ENCODE results near the gene PTRH1. TPM values are rescaled to one million over a fixed set of nuclear protein-coding genes. Genes with fewer than 3 reads are reported as not detected.

Gene PTRH1
- total RNA-seq, 1 donor from 2014 or later, result 5.4 TPM

GRCh38 chr9:127726871-127727270 lies 11.4 kb upstream of the PTRH1 start:
- H3K4me1 ChIP-seq, result peaks cover 2 to 11% of the 10 kb centered on the region in 2 donors
- H3K9me3 ChIP-seq, result no peaks in the 10 kb centered on the region
- no peak for TF ChIP-seq CTCF (IDR thresholded peaks at IDR 0.05)
- H3K27me3 ChIP-seq, result no peaks in the 10 kb centered on the region
- intact Hi-C loops (cut with DNase I), result no loop called here
- no peak overlapping the region for H3K4me3 ChIP-seq
- H3K27ac ChIP-seq, result no peak overlapping the region
- peaks cover 0 to 8% of the 10 kb centered on the region in 2 donors for H3K36me3 ChIP-seq
- no peak for DNase-seq (ENCODE audit: low spot score in 2 of 2)

DNA sequence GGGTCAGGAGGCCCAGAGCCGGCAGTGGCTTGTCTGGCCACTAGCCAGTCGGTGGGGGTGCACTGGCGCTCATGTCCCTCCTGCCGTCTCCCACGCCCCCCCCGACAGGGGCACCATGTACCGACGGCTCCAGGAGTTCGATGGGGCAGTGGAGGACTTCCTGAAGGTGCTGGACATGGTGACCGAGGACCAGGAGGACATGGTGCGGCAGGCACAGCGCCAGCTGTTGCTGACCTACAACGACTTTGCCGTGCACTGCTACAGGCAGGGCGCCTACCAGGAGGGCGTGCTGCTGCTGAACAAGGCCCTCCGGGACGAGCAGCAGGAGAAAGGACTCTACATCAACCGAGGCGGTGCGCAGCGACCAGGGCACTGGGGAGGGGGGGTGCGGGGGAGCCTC lies 8.5 kb upstream of the PTRH1 start:
- intact Hi-C loops (cut with DNase I), result loop anchor here (5.0 kb wide), 1 partner anchor 212 kb away; no protein-coding TSS in a partner anchor
- no peak for DNase-seq (ENCODE audit: low spot score in 2 of 2)
- H3K4me1 ChIP-seq, result peaks cover 2 to 11% of the 10 kb centered on the region in 2 donors

DNA sequence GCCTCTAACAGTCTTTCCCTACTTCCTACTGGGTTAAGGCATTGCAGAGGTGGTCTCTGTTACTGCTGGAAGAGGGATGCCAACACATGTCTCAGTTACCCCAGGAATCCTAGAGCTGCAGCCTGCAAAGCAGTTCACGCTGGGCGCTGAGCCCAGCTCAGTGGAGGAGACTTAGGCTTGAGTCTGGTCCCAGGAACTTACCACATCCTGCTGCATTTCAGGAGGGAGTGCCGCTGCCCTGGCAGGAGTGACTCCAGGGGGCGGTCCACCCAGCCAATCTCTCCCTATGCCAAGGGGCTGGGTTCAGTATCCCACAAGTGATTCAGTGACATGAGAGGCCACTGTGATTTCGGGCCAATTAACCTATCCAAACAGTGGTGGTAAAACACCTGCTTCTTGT lies 8.0 kb upstream of the PTRH1 start:
- intact Hi-C loops (cut with DNase I), result loop anchor here (5.0 kb wide), 1 partner anchor 211 kb away; no protein-coding TSS in a partner anchor
- Histone ChIP-seq H3K4me1 (peaks cover 2 to 11% of the 10 kb centered on the region in 2 donors), H3K27ac (no peak overlapping the region), H3K36me3 (no peaks in the 10 kb centered on the region), H3K27me3 (no peaks in the 10 kb centered on the region), H3K9me3 (no peaks in the 10 kb centered on the region), H3K4me3 (no peak overlapping the region)
- TF ChIP-seq CTCF (IDR thresholded peaks at IDR 0.05), result no peak
- DNase-seq (ENCODE audit: low spot score in 2 of 2), result no peak

More for the DNA sequence above, 8.5 kb upstream of the PTRH1 start:
- Histone ChIP-seq H3K27ac (no peak overlapping the region), H3K4me3 (no peak overlapping the region), H3K36me3 (no peaks in the 10 kb centered on the region), H3K9me3 (no peaks in the 10 kb centered on the region), H3K27me3 (no peaks in the 10 kb centered on the region)
- TF ChIP-seq CTCF (IDR thresholded peaks at IDR 0.05), result no peak

DNA sequence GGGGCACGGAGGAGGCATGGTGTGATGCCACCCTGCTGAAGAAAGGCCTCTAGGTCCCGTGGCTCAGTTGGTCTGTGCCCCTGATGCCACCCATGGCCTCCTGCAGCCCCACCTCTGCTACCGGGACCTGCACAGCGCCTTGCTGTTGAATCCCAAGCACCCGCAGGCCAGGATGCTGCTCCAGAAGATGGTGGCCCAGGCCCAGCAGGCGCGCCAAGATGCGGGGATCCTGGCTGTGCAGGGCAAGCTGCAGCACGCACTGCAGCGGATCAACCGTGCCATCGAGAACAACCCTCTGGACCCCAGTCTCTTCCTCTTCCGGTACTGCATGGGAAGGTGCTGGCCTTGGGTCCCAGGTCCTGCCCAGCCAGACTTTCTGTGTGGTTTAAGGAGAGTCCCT lies 7.5 kb upstream of the PTRH1 start:
- intact Hi-C loops (cut with DNase I), result loop anchor here (5.0 kb wide), 1 partner anchor 211 kb away; no protein-coding TSS in a partner anchor
- H3K4me1 ChIP-seq, result peaks cover 2 to 11% of the 10 kb centered on the region in 2 donors
- DNase-seq (ENCODE audit: low spot score in 2 of 2), result no peak

GRCh38 chr9:127722055-127722745 lies 6.7 kb upstream of the PTRH1 start:
- Histone ChIP-seq H3K4me1 (peaks cover 2 to 11% of the 10 kb centered on the region in 2 donors), H3K4me3 (no peak overlapping the region), H3K9me3 (no peaks in the 10 kb centered on the region), H3K36me3 (no peaks in the 10 kb centered on the region), H3K27me3 (no peaks in the 10 kb centered on the region), H3K27ac (no peak overlapping the region)
- intact Hi-C loops (cut with DNase I), result loop anchor here (5.0 kb wide), 1 partner anchor 210 kb away; no protein-coding TSS in a partner anchor
- DNase-seq (ENCODE audit: low spot score in 2 of 2), result no peak
- no peak for TF ChIP-seq CTCF (IDR thresholded peaks at IDR 0.05)

More for the DNA sequence above, 7.5 kb upstream of the PTRH1 start:
- no peaks in the 10 kb centered on the region for H3K9me3 ChIP-seq
- H3K27me3 ChIP-seq, result no peaks in the 10 kb centered on the region
- TF ChIP-seq CTCF (IDR thresholded peaks at IDR 0.05), result no peak
- no peak overlapping the region for H3K27ac ChIP-seq
- H3K36me3 ChIP-seq, result no peaks in the 10 kb centered on the region
- H3K4me3 ChIP-seq, result no peak overlapping the region

Measured in ascending aorta (tissue), 2 donors.